ENCODE results near the gene DBI. TPM values are rescaled to one million over a fixed set of nuclear protein-coding genes. Genes with fewer than 3 reads are reported as not detected.

Gene DBI
- total RNA-seq, 1 donor from 2014 or later: 59.2 TPM

DNA sequence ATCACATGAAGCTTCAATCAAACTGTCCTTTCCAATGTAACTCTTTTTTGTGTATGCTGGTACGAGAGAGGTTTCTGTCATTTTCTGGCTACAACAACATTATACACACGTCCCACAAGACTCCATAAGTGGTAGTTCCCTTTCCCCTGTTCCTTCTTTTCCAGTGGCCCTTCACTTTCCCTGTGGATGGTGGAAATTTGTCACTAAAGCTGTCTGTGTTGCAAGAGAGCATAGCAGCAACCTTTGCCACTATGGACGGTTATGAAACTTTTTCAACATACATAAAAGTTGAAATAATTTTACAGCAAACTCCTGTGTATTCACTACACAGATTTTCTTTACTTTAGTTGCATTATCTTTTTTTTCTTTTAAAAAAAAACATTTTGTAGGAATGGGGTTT, 18.7 kb downstream of the DBI start:
- Mint-ChIP-seq H3K9me3 (ENCODE audit: unreplicated experiment) (no peaks in the 10 kb centered on the region), H3K4me3 (ENCODE audit: unreplicated experiment) (no peak overlapping the region), H3K27ac (ENCODE audit: unreplicated experiment) (no peak overlapping the region), H3K36me3 (ENCODE audit: unreplicated experiment) (no peaks in the 10 kb centered on the region), H3K4me1 (ENCODE audit: unreplicated experiment) (peaks cover 9% of the 10 kb centered on the region), H3K27me3 (ENCODE audit: unreplicated experiment) (peaks cover 55% of the 10 kb centered on the region)
- TF ChIP-seq, protein P1, sequence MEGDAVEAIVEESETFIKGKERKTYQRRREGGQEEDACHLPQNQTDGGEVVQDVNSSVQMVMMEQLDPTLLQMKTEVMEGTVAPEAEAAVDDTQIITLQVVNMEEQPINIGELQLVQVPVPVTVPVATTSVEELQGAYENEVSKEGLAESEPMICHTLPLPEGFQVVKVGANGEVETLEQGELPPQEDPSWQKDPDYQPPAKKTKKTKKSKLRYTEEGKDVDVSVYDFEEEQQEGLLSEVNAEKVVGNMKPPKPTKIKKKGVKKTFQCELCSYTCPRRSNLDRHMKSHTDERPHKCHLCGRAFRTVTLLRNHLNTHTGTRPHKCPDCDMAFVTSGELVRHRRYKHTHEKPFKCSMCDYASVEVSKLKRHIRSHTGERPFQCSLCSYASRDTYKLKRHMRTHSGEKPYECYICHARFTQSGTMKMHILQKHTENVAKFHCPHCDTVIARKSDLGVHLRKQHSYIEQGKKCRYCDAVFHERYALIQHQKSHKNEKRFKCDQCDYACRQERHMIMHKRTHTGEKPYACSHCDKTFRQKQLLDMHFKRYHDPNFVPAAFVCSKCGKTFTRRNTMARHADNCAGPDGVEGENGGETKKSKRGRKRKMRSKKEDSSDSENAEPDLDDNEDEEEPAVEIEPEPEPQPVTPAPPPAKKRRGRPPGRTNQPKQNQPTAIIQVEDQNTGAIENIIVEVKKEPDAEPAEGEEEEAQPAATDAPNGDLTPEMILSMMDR (IDR thresholded peaks at IDR 0.05): no peak
- no peak for DNase-seq (ENCODE audit: extremely low spot score, unreplicated experiment)

DNA sequence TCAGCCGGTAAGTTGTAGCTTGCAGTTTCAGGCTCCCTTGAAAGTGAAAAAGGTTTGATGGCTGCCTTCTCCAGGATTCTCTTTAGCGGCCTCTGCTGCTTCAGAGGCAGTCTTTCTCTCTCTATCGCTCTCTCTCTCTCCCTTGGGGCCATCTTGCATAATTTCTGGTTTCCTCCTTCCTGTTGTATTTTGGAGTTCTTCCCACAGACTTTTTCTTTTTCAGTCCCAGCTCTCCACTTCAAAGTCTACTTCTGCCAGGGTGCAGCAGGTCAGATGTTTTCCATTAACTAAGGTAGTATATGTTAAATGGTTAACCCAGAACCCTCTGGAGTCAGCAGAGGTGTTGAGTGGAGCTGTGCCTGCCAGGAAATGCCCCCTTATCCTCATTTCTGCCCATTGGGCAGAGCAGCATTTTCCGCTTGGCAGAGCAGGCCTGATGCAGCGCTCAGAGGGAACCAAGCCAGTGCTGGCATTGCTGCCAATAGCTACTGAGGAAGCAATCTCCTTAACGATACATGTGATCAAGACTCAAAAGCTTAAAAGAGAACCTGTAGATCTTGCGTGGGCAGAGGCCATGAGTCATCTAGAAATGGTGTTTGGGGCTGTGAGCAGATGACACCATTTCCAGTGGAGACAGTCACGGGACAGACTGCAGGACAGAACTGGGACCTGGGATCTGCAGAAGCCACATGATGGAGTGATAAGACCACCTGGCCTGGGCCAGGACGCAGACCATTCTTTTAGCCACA, 20.8 kb downstream of the DBI start:
- Mint-ChIP-seq H3K4me3 (ENCODE audit: unreplicated experiment) (no peak overlapping the region), H3K9me3 (ENCODE audit: unreplicated experiment) (no peaks in the 10 kb centered on the region), H3K27ac (ENCODE audit: unreplicated experiment) (peak overlapping the region; percentile 56), H3K27me3 (ENCODE audit: unreplicated experiment) (peaks cover 53% of the 10 kb centered on the region), H3K36me3 (ENCODE audit: unreplicated experiment) (no peaks in the 10 kb centered on the region), H3K4me1 (ENCODE audit: unreplicated experiment) (peaks cover 9% of the 10 kb centered on the region)
- DNase-seq (ENCODE audit: extremely low spot score, unreplicated experiment): no peak
- TF ChIP-seq, protein P1 (IDR thresholded peaks at IDR 0.05): peak; percentile 45

DNA sequence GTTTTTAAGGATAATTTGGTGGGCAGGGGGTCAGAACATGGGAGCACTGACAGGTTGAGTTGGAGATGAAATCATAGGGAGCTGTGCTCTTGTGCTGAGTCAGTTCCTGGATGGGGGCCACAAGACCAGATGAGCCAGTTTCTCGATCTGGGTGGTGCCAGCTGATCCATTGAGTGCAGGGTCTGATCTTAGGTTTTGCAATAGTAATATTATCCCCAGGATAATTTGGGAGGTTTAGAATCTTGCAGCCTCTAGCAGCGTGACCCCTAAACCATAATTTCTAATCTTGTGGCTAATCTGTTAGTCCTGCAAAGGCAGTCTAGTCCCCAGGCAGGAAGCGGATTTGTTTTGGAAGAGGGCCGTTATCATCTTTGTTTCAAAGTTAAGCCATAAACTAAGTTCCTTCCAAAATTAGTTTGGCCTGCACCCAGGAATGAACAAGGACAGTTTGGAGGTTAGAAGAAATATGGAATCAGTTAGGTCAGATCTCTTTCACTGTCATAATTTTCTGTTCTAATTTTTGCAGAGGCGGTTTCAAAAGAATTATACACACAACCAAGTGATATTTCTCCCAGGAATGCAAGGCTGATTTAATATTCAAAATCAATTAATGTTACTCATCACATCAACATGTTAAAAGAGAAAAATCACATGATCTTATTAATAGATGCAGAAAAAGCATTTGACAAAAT, 23.0 kb downstream of the DBI start:
- Mint-ChIP-seq H3K9me3 (ENCODE audit: unreplicated experiment) (no peaks in the 10 kb centered on the region), H3K27me3 (ENCODE audit: unreplicated experiment) (peaks cover 47% of the 10 kb centered on the region), H3K4me3 (ENCODE audit: unreplicated experiment) (no peak overlapping the region), H3K27ac (ENCODE audit: unreplicated experiment) (no peak overlapping the region), H3K4me1 (ENCODE audit: unreplicated experiment) (peaks cover 9% of the 10 kb centered on the region), H3K36me3 (ENCODE audit: unreplicated experiment) (no peaks in the 10 kb centered on the region)
- no peak for DNase-seq (ENCODE audit: extremely low spot score, unreplicated experiment)
- TF ChIP-seq, protein P1 (IDR thresholded peaks at IDR 0.05): no peak

DNA sequence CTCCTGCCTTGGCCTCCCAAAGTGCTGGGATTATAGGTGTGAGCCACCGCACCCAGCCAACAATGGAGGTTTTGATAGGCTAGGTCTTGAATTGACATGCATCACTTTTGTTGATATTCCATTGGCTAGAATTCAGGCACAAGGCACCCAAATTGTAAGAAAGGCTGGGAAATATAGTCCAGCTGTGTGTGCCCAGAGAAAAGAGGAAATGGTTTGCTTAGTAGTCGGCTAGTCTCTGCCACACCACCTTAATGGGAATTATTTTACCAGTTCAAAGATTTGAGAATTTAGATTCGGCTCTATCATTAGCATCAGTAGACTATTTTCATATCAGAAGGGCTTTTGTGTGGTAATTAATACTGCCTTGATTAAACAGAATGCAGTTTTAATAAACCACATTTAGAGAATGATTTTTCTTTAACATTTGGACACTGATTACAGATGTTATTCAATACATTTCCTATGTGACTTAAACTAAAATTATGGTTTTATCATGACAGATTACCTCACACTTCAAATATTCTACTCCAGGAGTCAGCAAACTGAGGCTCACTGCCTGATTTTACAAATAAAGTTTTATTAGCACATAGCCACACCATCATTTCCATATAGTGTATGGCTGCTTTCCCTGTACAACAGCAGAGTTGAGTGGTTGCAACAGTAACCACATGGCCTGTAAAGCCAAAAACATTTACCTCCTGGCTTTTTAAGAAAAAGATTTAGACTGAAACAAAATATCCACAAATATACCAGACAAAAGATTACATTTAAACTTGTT, 27.4 kb downstream of the DBI start:
- Mint-ChIP-seq H3K36me3 (ENCODE audit: unreplicated experiment) (no peaks in the 10 kb centered on the region), H3K4me3 (ENCODE audit: unreplicated experiment) (no peak overlapping the region), H3K27ac (ENCODE audit: unreplicated experiment) (no peak overlapping the region), H3K27me3 (ENCODE audit: unreplicated experiment) (peaks cover 51% of the 10 kb centered on the region), H3K4me1 (ENCODE audit: unreplicated experiment) (no peaks in the 10 kb centered on the region), H3K9me3 (ENCODE audit: unreplicated experiment) (no peaks in the 10 kb centered on the region)
- DNase-seq (ENCODE audit: extremely low spot score, unreplicated experiment): no peak
- TF ChIP-seq, protein P1 (IDR thresholded peaks at IDR 0.05): no peak

DNA sequence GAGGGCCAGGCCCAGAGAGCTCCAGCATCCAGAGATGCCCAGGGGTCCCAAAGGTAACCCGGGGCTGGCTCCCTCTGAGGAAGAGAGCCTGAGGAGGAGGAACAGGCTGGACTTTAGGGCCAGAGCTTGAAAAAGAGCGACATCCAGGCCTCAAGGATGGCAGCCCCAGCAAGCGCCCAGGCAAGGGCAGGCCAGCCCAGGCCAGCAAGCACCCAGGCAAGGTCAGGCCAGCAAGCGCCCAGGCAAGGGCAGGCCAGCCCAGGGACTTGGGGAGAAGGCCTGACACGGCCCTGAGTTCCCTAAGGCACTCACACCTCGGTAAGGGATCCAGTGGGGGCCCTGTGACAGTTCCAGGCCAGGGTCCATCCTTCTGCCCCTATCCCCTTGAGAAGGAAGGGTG, 30.4 kb downstream of the DBI start:
- H3K4me3 Mint-ChIP-seq (ENCODE audit: unreplicated experiment): no peak overlapping the region
- DNase-seq (ENCODE audit: extremely low spot score, unreplicated experiment): no peak
- no peaks in the 10 kb centered on the region for H3K4me1 Mint-ChIP-seq (ENCODE audit: unreplicated experiment)
- H3K27ac Mint-ChIP-seq (ENCODE audit: unreplicated experiment): no peak overlapping the region
- no peaks in the 10 kb centered on the region for H3K36me3 Mint-ChIP-seq (ENCODE audit: unreplicated experiment)
- TF ChIP-seq, protein P1 (IDR thresholded peaks at IDR 0.05): no peak
- H3K9me3 Mint-ChIP-seq (ENCODE audit: unreplicated experiment): no peaks in the 10 kb centered on the region
- H3K27me3 Mint-ChIP-seq (ENCODE audit: unreplicated experiment): peaks cover 46% of the 10 kb centered on the region

Measured in osteocyte (in vitro differentiated cells).